PC-3 (cell line): ENCODE measurements around the gene PAK4.

Source experiments
- EZH2 ChIP-seq: fragments of 300-600 bp; sonication (generic); IDR thresholded peaks from one replicate; pipeline ENCODE4 v1.6.1; 2017; ENCODE audit warnings: antibody characterized with exemption, mild to moderate bottlenecking, low read length; ENCODE audit not compliant: unreplicated experiment
- EZH2phosphoT487 ChIP-seq: fragments of 300-600 bp; sonication (generic); IDR thresholded peaks from 2 replicates; pipeline ENCODE4 v1.6.1; 2018; ENCODE audit warnings: mild to moderate bottlenecking, antibody characterized with exemption, low read length, borderline replicate concordance
- TF ChIP-seq, protein P1 (sequence below): fragments of 300-600 bp; sonication (generic); conservative IDR thresholded peaks from 2 replicates; pipeline ENCODE4 v1.5.1; 2017; ENCODE audit warnings: antibody characterized with exemption, low read depth, mild to moderate bottlenecking, low read length

DNA sequence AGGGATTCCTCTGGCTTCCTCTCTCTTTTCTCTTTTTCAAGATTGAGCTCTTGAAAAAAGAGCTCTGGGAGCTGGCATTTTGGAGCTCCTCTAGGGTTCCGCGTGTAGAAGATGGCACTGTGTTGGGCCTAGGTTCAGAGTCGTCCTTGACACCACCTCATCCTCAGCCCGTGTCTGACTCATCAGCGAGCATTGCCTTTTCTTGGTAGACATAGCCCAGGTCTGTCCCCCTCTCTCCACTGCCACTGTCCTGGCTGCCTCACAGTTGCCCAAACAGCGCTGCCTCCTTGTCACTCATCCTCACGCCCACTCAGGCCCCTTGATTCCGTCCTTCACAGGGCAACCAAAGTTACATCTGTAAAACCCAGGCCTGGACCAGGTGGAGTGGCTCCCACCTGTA lies 24.6 kb downstream of the PAK4 start:
- TF ChIP-seq, protein P1, sequence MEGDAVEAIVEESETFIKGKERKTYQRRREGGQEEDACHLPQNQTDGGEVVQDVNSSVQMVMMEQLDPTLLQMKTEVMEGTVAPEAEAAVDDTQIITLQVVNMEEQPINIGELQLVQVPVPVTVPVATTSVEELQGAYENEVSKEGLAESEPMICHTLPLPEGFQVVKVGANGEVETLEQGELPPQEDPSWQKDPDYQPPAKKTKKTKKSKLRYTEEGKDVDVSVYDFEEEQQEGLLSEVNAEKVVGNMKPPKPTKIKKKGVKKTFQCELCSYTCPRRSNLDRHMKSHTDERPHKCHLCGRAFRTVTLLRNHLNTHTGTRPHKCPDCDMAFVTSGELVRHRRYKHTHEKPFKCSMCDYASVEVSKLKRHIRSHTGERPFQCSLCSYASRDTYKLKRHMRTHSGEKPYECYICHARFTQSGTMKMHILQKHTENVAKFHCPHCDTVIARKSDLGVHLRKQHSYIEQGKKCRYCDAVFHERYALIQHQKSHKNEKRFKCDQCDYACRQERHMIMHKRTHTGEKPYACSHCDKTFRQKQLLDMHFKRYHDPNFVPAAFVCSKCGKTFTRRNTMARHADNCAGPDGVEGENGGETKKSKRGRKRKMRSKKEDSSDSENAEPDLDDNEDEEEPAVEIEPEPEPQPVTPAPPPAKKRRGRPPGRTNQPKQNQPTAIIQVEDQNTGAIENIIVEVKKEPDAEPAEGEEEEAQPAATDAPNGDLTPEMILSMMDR = no peak
- TF ChIP-seq EZH2 = no peak
- no peak for TF ChIP-seq EZH2phosphoT487
